SH-SY5Y (cell line): ENCODE data around the gene PPM1H.

Experiments used
- GATA2 ChIP-seq: IDR thresholded peaks from 2 replicates; pipeline ENCODE4 v1.6.1; 2011; ENCODE audit warnings: mild to moderate bottlenecking, low read depth, low read length
- GATA3 ChIP-seq: IDR thresholded peaks from 2 replicates; pipeline ENCODE4 v1.6.1; 2011; ENCODE audit warnings: low read depth, mild to moderate bottlenecking, low read length, moderate library complexity

Gene PPM1H

GRCh38 chr12:62622177-62622576 is 312.8 kb downstream of the PPM1H start:
- TF ChIP-seq GATA2 (no peak), GATA3 (no peak)

DNA sequence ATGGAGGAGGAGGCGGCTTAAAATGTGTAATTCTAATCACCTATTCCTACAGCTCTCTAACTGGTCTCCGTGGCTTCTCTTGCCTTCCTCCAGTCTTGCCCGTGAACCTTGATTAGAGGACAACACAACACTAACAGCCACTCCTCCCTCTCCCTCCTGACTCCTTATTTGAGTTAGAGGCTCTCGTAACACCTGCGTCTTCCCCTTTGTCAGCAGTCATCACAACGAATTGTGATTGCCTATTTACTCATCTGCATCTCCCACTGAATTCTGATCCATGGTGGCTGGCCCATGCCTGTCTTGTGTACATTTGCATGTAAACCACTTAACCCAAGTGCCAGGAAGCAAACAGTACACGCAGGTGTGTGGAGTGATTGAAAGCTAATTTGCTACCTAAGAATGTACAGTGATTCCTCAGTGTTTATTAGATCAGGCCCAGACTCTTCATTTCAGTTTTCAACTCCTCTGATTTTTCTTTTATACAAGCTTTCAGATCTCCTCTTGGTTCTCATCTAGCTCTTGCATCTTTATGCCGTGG is 313.8 kb downstream of the PPM1H start:
- TF ChIP-seq GATA3 = no peak
- TF ChIP-seq GATA2 = no peak

DNA sequence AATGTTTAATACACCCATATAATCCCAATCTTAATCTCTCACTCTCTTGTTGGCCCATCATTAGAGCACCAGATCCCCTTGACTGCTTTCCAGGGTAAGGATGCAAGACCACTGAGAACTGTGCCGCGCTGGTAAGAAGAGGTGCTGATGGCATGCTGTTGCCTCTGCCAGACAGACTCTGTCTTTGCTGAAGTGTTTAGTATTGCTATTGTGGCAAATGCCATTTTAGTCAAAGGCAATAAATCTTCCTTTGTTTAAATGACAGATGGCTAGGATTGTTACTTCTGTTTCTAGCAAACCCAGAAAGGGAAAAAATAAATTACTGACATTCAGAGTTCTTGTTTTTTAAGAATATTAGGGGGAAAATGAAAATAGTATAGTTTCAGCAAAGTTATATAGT is 316.0 kb downstream of the PPM1H start:
- no peak for TF ChIP-seq GATA2
- no peak for TF ChIP-seq GATA3

DNA sequence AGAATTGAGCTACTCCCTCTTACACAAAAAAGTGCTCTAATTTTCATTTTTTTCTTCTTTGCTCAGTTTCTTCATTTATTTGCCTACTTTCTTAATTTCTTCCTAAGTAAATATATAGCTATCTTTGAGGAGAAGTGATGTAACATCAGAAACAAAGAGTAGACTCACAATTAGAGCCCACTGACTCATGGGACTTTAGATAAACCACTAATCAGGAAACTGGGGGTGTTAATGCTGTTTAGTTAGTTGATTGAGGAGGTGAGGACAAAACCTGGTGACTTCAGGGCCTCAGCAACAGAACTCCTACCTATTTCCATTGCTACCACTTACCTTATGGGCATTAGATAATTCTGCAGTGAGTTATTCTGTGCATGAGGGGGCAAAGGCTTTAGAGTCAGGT is 316.6 kb downstream of the PPM1H start:
- TF ChIP-seq GATA2 (no peak), GATA3 (no peak)

- no peak for TF ChIP-seq GATA2
- TF ChIP-seq GATA3 = no peak
These were observed 321.9 kb downstream of the PPM1H start for GRCh38 chr12:62613081-62613480.

DNA sequence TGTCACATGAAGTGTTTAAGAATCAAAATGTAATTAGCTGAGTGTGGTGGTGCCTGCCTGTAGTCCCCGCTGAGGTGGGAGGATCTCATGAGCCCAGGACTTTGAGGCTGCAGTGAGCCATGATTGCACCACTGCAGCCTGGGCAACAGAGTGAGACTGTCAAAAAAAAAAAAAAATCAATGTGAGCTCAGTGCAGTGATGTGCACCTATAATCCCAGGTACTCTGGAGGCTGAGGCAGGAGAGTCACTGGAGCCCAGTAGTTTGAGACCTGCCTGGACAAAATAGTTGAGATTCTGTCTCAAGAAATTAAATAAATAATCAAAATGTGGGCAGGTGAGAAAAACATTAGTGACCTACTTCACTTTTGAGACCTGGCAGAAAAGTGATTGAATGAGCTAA is 328.3 kb downstream of the PPM1H start:
- TF ChIP-seq GATA3 (no peak), GATA2 (no peak)

DNA sequence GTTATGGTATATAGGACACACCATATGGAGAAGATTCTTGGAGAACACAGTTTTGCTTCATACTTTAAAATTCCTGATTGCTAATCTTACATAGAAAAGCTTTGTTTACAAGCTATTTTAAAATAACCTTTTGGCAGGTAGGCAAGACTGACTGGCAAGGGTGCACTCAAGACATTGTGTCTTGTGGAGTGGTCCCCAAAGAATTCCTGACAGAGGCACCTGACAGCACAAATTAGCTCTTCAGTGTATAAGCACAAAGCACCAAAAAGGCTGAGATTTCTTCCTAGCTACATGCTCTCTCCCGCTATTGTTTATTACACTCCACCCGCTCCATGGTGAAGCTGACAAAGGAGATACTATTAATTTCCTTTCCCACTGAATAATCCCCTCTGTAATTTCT is 329.0 kb downstream of the PPM1H start:
- no peak for TF ChIP-seq GATA3
- TF ChIP-seq GATA2 = no peak

DNA sequence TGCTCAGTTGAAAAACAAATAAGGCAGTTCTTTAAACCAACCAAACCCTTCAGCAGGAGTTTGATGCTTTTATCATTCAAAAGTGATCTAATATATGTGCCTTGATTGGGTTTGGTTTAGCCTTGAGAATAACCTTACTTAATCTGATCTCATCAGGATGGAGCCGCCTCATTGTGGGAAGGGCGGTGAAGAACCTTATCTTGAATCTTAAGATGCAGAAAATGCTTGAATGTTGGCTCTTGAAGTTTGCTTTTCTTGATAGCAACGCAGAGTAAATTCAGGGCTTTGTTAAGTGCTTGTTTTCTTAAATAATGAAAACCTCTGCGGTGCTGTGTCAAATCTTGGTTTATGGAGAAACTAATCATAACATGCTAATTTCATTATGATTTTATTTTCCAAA is 330.1 kb downstream of the PPM1H start:
- no peak for TF ChIP-seq GATA3
- peak; percentile 30; the same call in 1 of the 2 replicates for TF ChIP-seq GATA2

GRCh38 chr12:62604373-62604772 is 330.6 kb downstream of the PPM1H start:
- no peak for TF ChIP-seq GATA2
- no peak for TF ChIP-seq GATA3

- TF ChIP-seq GATA2 (no peak), GATA3 (no peak)
These were observed 331.2 kb downstream of the PPM1H start for GRCh38 chr12:62603811-62604098.

DNA sequence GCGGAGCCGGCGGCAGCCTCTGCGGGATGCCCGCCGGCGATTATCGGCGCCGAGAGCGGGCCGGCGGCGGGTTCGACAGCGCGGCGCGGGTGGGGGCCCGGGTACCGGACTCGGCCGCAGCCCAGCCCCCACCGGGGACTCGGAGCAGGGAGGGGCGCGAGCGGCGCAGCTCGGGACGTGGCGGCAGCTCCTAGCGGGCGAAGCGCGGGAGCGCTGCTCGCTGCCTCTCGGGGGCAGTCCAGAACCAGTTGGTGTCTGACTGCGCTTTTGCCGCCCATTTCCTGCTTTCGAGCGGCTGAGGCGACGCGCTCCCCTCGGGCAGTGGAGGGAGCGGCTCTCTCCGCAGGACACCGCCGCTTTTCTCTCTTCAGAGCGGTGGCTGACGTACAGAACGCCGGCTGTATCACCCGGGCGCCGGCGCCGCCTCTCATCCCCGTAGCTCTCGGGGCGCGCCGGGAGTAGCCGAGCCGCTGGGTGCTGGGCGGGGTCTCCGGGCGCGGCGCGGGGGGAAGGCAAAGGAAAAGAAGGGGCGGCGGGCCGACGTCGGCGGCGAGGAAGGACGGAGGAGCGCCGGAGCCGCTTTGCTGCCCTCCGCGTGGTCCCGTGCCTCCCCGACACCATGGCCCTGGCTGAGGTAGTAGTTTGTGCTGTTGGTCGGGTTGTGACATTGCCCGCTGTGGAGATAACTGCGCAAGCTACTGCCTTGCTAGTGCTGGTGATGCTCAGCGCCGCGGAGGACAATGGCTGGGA is 331.7 kb downstream of the PPM1H start:
- TF ChIP-seq GATA3 = no peak
- TF ChIP-seq GATA2 = no peak; the same call in 1 of the 2 replicates

- TF ChIP-seq GATA3 (no peak), GATA2 (no peak)
These were observed 332.5 kb downstream of the PPM1H start for GRCh38 chr12:62602255-62603060.

DNA sequence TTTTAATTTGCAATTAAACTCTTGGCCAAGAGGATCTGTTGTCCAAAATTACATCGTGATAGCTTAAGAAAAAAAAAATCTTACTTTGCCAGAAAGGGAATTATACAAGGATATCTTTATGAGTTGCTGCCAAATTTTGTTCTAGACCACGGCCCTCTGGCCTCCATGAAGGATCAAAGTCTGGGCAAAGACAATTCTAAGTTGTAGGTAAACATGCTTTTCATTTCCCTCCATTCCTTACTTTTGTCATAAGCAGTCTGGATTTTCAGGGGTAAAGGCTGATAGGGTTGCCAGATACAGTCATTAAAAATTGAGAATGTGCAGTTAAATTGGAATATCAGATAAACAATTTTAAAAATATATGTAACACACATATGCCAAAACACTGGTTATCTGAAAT is 333.2 kb downstream of the PPM1H start:
- TF ChIP-seq GATA3 = no peak
- TF ChIP-seq GATA2 = no peak

DNA sequence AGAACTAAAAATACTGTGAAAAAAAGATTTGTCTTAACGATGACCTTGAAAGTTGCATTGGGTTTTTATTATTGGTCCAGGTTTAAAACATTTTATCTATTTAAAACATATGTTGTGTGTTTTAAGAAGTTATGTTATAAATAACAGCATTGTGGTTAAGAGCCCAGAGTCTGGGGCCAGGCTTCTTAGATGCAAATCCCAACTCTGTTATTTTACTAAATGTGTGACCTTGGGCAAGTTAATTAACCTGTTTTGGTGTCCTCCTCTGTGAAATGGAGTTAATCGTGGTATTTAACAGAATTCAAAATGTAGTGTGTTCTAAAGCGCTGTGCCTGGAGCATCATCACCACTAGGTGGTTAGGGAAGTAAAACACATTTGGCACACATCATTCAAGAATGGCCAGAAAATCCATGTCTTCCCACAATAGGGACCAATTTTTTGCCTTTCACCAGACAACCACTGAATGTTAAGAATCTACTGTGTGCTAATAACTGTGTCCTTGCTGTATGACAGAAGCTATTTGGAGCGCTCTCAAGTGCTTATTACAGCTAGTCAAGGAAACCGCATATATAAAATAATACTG is 335.0 kb downstream of the PPM1H start:
- TF ChIP-seq GATA2 (no peak), GATA3 (no peak)

GRCh38 chr12:62598846-62599245 is 336.1 kb downstream of the PPM1H start:
- no peak for TF ChIP-seq GATA3
- no peak for TF ChIP-seq GATA2

DNA sequence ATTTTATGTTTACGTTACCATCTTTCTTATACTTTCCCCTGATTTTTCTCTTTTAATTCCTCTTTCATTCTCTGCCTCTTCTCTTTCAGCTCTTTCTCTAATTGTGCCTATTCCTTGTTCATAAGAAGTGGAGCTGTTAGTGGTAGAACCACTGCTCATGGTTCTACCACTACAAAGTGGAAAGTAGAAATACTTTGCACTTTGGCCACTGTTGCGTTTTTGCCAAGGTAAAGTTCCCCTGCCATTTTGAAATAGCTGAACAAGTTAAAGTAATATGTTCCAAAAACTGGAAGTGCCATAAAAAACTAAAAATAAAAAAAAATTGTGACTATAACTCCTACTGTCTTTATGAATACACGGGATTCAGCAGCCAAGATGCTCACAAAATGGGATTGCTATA is 337.7 kb downstream of the PPM1H start:
- TF ChIP-seq GATA3 = no peak
- no peak for TF ChIP-seq GATA2
